HG03439 (cell line): ENCODE results near the gene HOXA3.

Source experiments
- ATAC-seq: cut with Tn5 transposase; IDR thresholded peaks from one replicate; pipeline ENCODE4 v1.9.1; 2021; ENCODE audit warnings: mild to moderate bottlenecking, moderate library complexity; ENCODE audit not compliant: unreplicated experiment

The HOXA3 gene

GRCh38 chr7:27106181-27106900, 46.0 kb downstream of the HOXA3 start:
- no peak for ATAC-seq

- ATAC-seq: no peak
Measured at GRCh38 chr7:27105301-27106031, 46.9 kb downstream of the HOXA3 start.

- no peak for ATAC-seq
Measured at GRCh38 chr7:27104341-27105058, 47.9 kb downstream of the HOXA3 start.

- no peak for ATAC-seq
Measured at GRCh38 chr7:27103489-27104226, 48.7 kb downstream of the HOXA3 start.

- no peak for ATAC-seq
Measured at GRCh38 chr7:27102581-27103442, 49.6 kb downstream of the HOXA3 start, which contains the start of gene HOXA2. Gene HOXA2, minus strand, starts transcription at chr7:27102683. Its CDS starts 183 bp downstream, at chr7:27102500.

- ATAC-seq: no peak
Measured at GRCh38 chr7:27101957-27102580, 50.3 kb downstream of the HOXA3 start.

GRCh38 chr7:27101171-27101956, 51.0 kb downstream of the HOXA3 start:
- no peak for ATAC-seq

- ATAC-seq: no peak
Measured at GRCh38 chr7:27100694-27101170, 51.7 kb downstream of the HOXA3 start.

GRCh38 chr7:27099453-27100370, 52.7 kb downstream of the HOXA3 start:
- no peak for ATAC-seq

GRCh38 chr7:27098578-27099451, 53.6 kb downstream of the HOXA3 start:
- ATAC-seq: no peak

GRCh38 chr7:27097686-27098577, 54.5 kb downstream of the HOXA3 start:
- no peak for ATAC-seq

GRCh38 chr7:27096768-27097514, 55.4 kb downstream of the HOXA3 start:
- ATAC-seq: no peak

- peak; percentile 85 for ATAC-seq
Measured at GRCh38 chr7:27095897-27096767, 56.3 kb downstream of the HOXA3 start, which contains the start of gene HOXA1. Gene HOXA1, minus strand, starts transcription at chr7:27096000. Its CDS starts 88 bp downstream, at chr7:27095912.
